B cell (primary cell): Measurements from ENCODE around the gene CBLIF. TPM values are rescaled to one million over a fixed set of nuclear protein-coding genes. Genes with fewer than 3 reads are reported as not detected.

Experiments
- ATAC-seq: fragments of 200-7000 bp; cut with Tn5 transposase; one replicate; pipeline ENCODE4 v1.10.0; 2021; ENCODE audit warnings: low read depth, mild to moderate bottlenecking, moderate number of reproducible peaks, moderate library complexity
- CTCF ChIA-PET: fragments of 350-600 bp; sonication (Branson Sonifier 250); formaldehyde crosslinking; loops from one replicate; lab custom pipeline; 2021; ENCODE audit warnings: antibody characterized with exemption, inconsistent platforms; lab: Charles Lee
- POLR2A ChIA-PET: fragments of 350-600 bp; sonication (Branson Sonifier 250); formaldehyde crosslinking; loops from one replicate; lab custom pipeline; 2021; ENCODE audit warnings: antibody characterized with exemption; lab: Charles Lee
- DNase-seq: peaks from one replicate; pipeline ENCODE4 v3.0.0; 2013
- H2AFZ ChIP-seq: 2 replicates; pipeline ENCODE4 v1.6.1; 2012; ENCODE audit warnings: mild to moderate bottlenecking, low read depth, low read length; ENCODE audit not compliant: insufficient read depth, poor library complexity, severe bottlenecking
- H3K27ac ChIP-seq, 2 donors: 1 replicate in 1 of 2; 2 replicates in 1 of 2; pipeline ENCODE4 v1.5.1; 2012 to 2013; ENCODE audit warnings: low read length in 2 of 2, mild to moderate bottlenecking in 2 of 2, moderate library complexity in 1 of 2
- H3K27me3 ChIP-seq, 4 experiments: fragments of 200-600 bp in 1 of 4; sonication (generic) in 1 of 4; replicated peaks in 1 of 4; 1 replicate in 2 of 4; 2 replicates in 2 of 4; pipeline versions ENCODE4 v1.6.1 to v1.7.0; 2013 to 2016; ENCODE audit warnings: low read length in 3 of 4, mild to moderate bottlenecking in 2 of 4, mixed read lengths in 1 of 4, moderate library complexity in 1 of 4; ENCODE audit not compliant: insufficient read depth in 4 of 4, control insufficient read depth in 3 of 4; ENCODE audit errors: control extremely low read depth in 1 of 4
- H3K36me3 ChIP-seq, 2 experiments: replicated peaks in 1 of 2; 1 replicate in 1 of 2; 2 replicates in 1 of 2; pipeline versions ENCODE4 v1.6.1 to v1.7.1; 2013; ENCODE audit warnings: low read length in 1 of 2; ENCODE audit not compliant: insufficient read depth in 2 of 2, control insufficient read depth in 1 of 2; ENCODE audit errors: control extremely low read depth in 1 of 2, extremely low read depth in 1 of 2
- H3K4me1 ChIP-seq, 2 donors: fragments of 200-600 bp in 1 of 2; sonication (generic) in 1 of 2; 1 replicate in 1 of 2; 2 replicates in 1 of 2; pipeline versions ENCODE4 v1.5.1 to v1.6.1; 2013 to 2017; ENCODE audit warnings: low read length in 2 of 2; ENCODE audit not compliant: control insufficient read depth in 2 of 2, insufficient read depth in 2 of 2
- H3K4me2 ChIP-seq: replicated peaks from 2 replicates; pipeline ENCODE3; 2012; ENCODE audit warnings: mild to moderate bottlenecking, low read depth, low read length; ENCODE audit not compliant: poor library complexity, severe bottlenecking
- H3K4me3 ChIP-seq, 5 experiments: fragments of 200-600 bp in 1 of 5; sonication (generic) in 1 of 5; 1 replicate in 3 of 5; 2 replicates in 2 of 5; pipeline versions ENCODE4 v1.5.1 to v1.7.0; 2011 to 2016; ENCODE audit warnings: low read length in 4 of 5, mild to moderate bottlenecking in 4 of 5, low read depth in 2 of 5, control low read depth in 1 of 5, moderate library complexity in 1 of 5; ENCODE audit not compliant: insufficient read depth in 1 of 5; ENCODE audit errors: control extremely low read depth in 1 of 5, extremely low read depth in 1 of 5
- H3K79me2 ChIP-seq: fragments of 200-600 bp; sonication (generic); one replicate; pipeline ENCODE4 v1.6.0; 2016; ENCODE audit warnings: low read length; ENCODE audit not compliant: control insufficient read depth, insufficient read depth
- H3K9ac ChIP-seq: fragments of 200-600 bp; sonication (generic); 2 replicates; pipeline ENCODE4 v1.6.1; 2017; ENCODE audit warnings: mild to moderate bottlenecking, low read length, moderate library complexity
- H3K9me3 ChIP-seq, 3 donors: one replicate each; pipeline versions ENCODE4 v1.6.1 to v1.7.1; 2013; ENCODE audit warnings: low read length in 2 of 3; ENCODE audit not compliant: control insufficient read depth in 2 of 3, insufficient read depth in 1 of 3; ENCODE audit errors: control extremely low read depth in 1 of 3
- H4K20me1 ChIP-seq: 2 replicates; pipeline ENCODE4 v1.6.0; 2012; ENCODE audit warnings: mild to moderate bottlenecking, low read length; ENCODE audit not compliant: insufficient read depth, control insufficient read depth, poor library complexity, severe bottlenecking
- H3K27ac Mint-ChIP-seq: one replicate; pipeline ENCODE4 v1.8.0; 2021; ENCODE audit warnings: mixed read lengths
- H3K27me3 Mint-ChIP-seq: one replicate; pipeline ENCODE4 v1.8.0; 2021; ENCODE audit warnings: mixed read lengths
- H3K4me1 Mint-ChIP-seq: one replicate; pipeline ENCODE4 v1.8.0; 2021; ENCODE audit warnings: mixed read lengths
- H3K4me3 Mint-ChIP-seq: one replicate; pipeline ENCODE4 v1.8.0; 2021; ENCODE audit warnings: mixed read lengths
- H3K9me3 Mint-ChIP-seq: one replicate; pipeline ENCODE4 v1.8.0; 2022; ENCODE audit warnings: mixed read lengths; ENCODE audit not compliant: insufficient read depth
- CTCF ChIP-seq: fragments of 200-600 bp; IDR thresholded peaks from one replicate; pipeline ENCODE4 v1.8.0; 2022; ENCODE audit warnings: antibody characterized with exemption, mild to moderate bottlenecking
- EZH2 ChIP-seq: IDR thresholded peaks from 2 replicates; pipeline ENCODE4 v1.6.1; 2012; ENCODE audit warnings: borderline replicate concordance, low read depth, mild to moderate bottlenecking, moderate library complexity, low read length; ENCODE audit not compliant: insufficient read depth, poor library complexity, severe bottlenecking
- WGBS: methylation state at CpG from one replicate; pipeline ENCODE4 v1.1.5; 2013; ENCODE audit warnings: missing lambda C conversion rate; ENCODE audit not compliant: insufficient coverage; 5-methylcytosine and 5-hydroxymethylcytosine counted together
- intact Hi-C: fragments of 100-400 bp; cut with micrococcal nuclease; formaldehyde crosslinking; loops from one replicate; pipeline ENCODE4 v1.10.0; 2022
- polyA plus RNA-seq: library from polyadenylated mRNA; depleted of rRNA; stranded (reverse); fragments of >200 nt; gene quantifications from 2 replicates; pipeline ENCODE4 v1.2.3, GENCODE V29; 2012
- total RNA-seq, 2 donors: library from RNA; stranded (reverse); fragments of 120-200 nt in 1 of 2; gene quantifications; 1 replicate in 1 of 2; 2 replicates in 1 of 2; pipeline versions ENCODE4 v1.2.3 to v1.2.4, GENCODE V29; 2013 to 2022

CBLIF gene
- total and polyA plus RNA-seq, 2 donors (not counting 1 experiment from before 2014, with no cell fraction given) = not detected

- Histone ChIP-seq H3K36me3 (no peaks in the 10 kb centered on the region), H3K79me2 (no peaks in the 10 kb centered on the region), H3K9me3 (peaks cover 0 to 2% (median 0%) of the 10 kb centered on the region in 3 donors), H3K9ac (no peak overlapping the region), H4K20me1 (no peaks in the 10 kb centered on the region), H3K4me2 (no peak overlapping the region), H3K27me3 (no peaks in the 10 kb centered on the region), H2AFZ (no peak overlapping the region), H3K4me3 (no peak overlapping the region), H3K27ac (no peak overlapping the region), H3K4me1 (no peaks in the 10 kb centered on the region)
- DNase-seq (no peak), ATAC-seq (no peak)
- ChIA-PET CTCF (interaction anchor here (0.6 kb wide), 1 partner anchor 38 kb away, joined by 3 read pairs; no protein-coding TSS in a partner anchor), POLR2A (no interaction called here)
- Mint-ChIP-seq H3K9me3 (peaks cover 9% of the 10 kb centered on the region), H3K4me1 (no peaks in the 10 kb centered on the region), H3K4me3 (no peak overlapping the region), H3K27ac (no peak overlapping the region), H3K27me3 (peaks cover 23% of the 10 kb centered on the region)
- TF ChIP-seq EZH2 (no peak), CTCF (no peak)
- intact Hi-C loops = no loop called here
These were observed 26.8 kb upstream of the CBLIF start for GRCh38 chr11:59872076-59872475.

- TF ChIP-seq CTCF (no peak), EZH2 (no peak)
- ATAC-seq = no peak
- Histone ChIP-seq H3K9me3 (peaks cover 0 to 2% (median 0%) of the 10 kb centered on the region in 3 donors), H2AFZ (no peak overlapping the region), H3K36me3 (no peaks in the 10 kb centered on the region), H3K4me1 (no peaks in the 10 kb centered on the region), H3K9ac (no peak overlapping the region), H3K4me2 (no peak overlapping the region), H3K4me3 (no peak overlapping the region), H3K79me2 (no peaks in the 10 kb centered on the region), H3K27me3 (no peaks in the 10 kb centered on the region), H3K27ac (no peak overlapping the region), H4K20me1 (no peaks in the 10 kb centered on the region)
- H3K27me3 Mint-ChIP-seq = peaks cover 17% of the 10 kb centered on the region
- no peak overlapping the region for H3K4me3 Mint-ChIP-seq
- DNase-seq = no peak
- WGBS = no CpG with 5 or more reads among the region's 2 CpGs
- intact Hi-C loops = no loop called here
- peaks cover 10% of the 10 kb centered on the region for H3K9me3 Mint-ChIP-seq
- no peak overlapping the region for H3K27ac Mint-ChIP-seq
- CTCF ChIA-PET = no interaction called here
- POLR2A ChIA-PET = no interaction called here
- H3K4me1 Mint-ChIP-seq = no peaks in the 10 kb centered on the region
These were observed 22.6 kb upstream of the CBLIF start for GRCh38 chr11:59867946-59868345.
